Keratinocyte (primary cell): ENCODE results near the gene ARHGEF6. TPM values are rescaled to one million over a fixed set of nuclear protein-coding genes. Genes with fewer than 3 reads are reported as not detected.

Source experiments
- DNase-seq: peaks from one replicate; pipeline ENCODE4 v3.0.0-alpha.2; 2011; ENCODE audit warnings: low read depth, missing footprints, low spot score
- FAIRE-seq: peaks from 2 replicates; lab custom pipeline; 2011; peaks lifted over from hg19 to GRCh38; lab: Jason Lieb, UNC
- H2AFZ ChIP-seq: 2 replicates; pipeline ENCODE4 v1.6.0; 2012; ENCODE audit warnings: low read length, control low read depth, inconsistent platforms; ENCODE audit not compliant: control insufficient read depth
- H3K27ac ChIP-seq: 2 replicates; pipeline ENCODE4 v1.5.1; 2011; ENCODE audit warnings: low read length; ENCODE audit not compliant: control insufficient read depth, insufficient read depth
- H3K27me3 ChIP-seq: 3 replicates; pipeline ENCODE4 v1.6.0; 2011; ENCODE audit warnings: low read length; ENCODE audit not compliant: control insufficient read depth, insufficient read depth; ENCODE audit errors: extremely low read depth
- H3K36me3 ChIP-seq, 2 experiments: 2 replicates in 1 of 2; 3 replicates in 1 of 2; pipeline ENCODE4 v1.5.1; 2011; ENCODE audit warnings: low read length in 2 of 2, mild to moderate bottlenecking in 1 of 2; ENCODE audit not compliant: control insufficient read depth in 2 of 2, insufficient read depth in 2 of 2; ENCODE audit errors: extremely low read depth in 1 of 2
- H3K4me1 ChIP-seq: 3 replicates; pipeline ENCODE4 v1.5.1; 2011; ENCODE audit warnings: low read length; ENCODE audit not compliant: control insufficient read depth, insufficient read depth; ENCODE audit errors: extremely low read depth
- H3K4me2 ChIP-seq: 3 replicates; pipeline ENCODE4 v1.6.0; 2011; ENCODE audit warnings: low read depth, low read length; ENCODE audit not compliant: control insufficient read depth, insufficient read depth; ENCODE audit errors: extremely low read depth
- H3K4me3 ChIP-seq, 3 experiments: fragments of 200-600 bp in 1 of 3; sonication (generic) in 1 of 3; 2 replicates in 2 of 3; 3 replicates in 1 of 3; pipeline ENCODE4 v1.5.1; 2011 to 2016; ENCODE audit warnings: low read length in 3 of 3, mild to moderate bottlenecking in 3 of 3, control low read depth in 2 of 3, inconsistent platforms in 1 of 3, low read depth in 1 of 3, mixed read lengths in 1 of 3, mixed run types in 1 of 3, moderate library complexity in 1 of 3; ENCODE audit not compliant: control insufficient read depth in 2 of 3, insufficient read depth in 2 of 3; ENCODE audit errors: extremely low read depth in 1 of 3
- H3K79me2 ChIP-seq: 2 replicates; pipeline ENCODE4 v1.6.0; 2012; ENCODE audit warnings: low read length; ENCODE audit not compliant: control insufficient read depth, insufficient read depth
- H3K9ac ChIP-seq: 3 replicates; pipeline ENCODE4 v1.6.0; 2011; ENCODE audit warnings: low read length; ENCODE audit not compliant: control insufficient read depth, insufficient read depth; ENCODE audit errors: extremely low read depth
- H3K9me1 ChIP-seq: 3 replicates; pipeline ENCODE4 v1.6.0; 2011; ENCODE audit warnings: low read length; ENCODE audit not compliant: control insufficient read depth, insufficient read depth; ENCODE audit errors: extremely low read depth
- H3K9me3 ChIP-seq: 2 replicates; pipeline ENCODE4 v1.5.1; 2012; ENCODE audit warnings: low read depth, low read length; ENCODE audit not compliant: control insufficient read depth
- H4K20me1 ChIP-seq: 3 replicates; pipeline ENCODE4 v1.6.0; 2011; ENCODE audit warnings: low read length; ENCODE audit not compliant: control insufficient read depth, insufficient read depth; ENCODE audit errors: extremely low read depth
- CTCF ChIP-seq, 3 experiments: IDR thresholded peaks in 1 of 3; conservative IDR thresholded peaks in 1 of 3; optimal IDR thresholded peaks in 1 of 3; 2 replicates in 2 of 3; 3 replicates in 1 of 3; pipeline versions ENCODE3 to v1.5.1; 2011; ENCODE audit warnings: low read length in 3 of 3, mild to moderate bottlenecking in 3 of 3, moderate library complexity in 2 of 3, control low read depth in 1 of 3, inconsistent platforms in 1 of 3; ENCODE audit not compliant: insufficient read depth in 2 of 3; ENCODE audit errors: extremely low read depth in 1 of 3
- EZH2 ChIP-seq: IDR thresholded peaks from one replicate; pipeline ENCODE4 v1.6.1; 2012; ENCODE audit warnings: inconsistent platforms, mild to moderate bottlenecking, low read length, moderate library complexity
- dilution Hi-C: fragments of 300-500 bp; cut with MboI; formaldehyde crosslinking; loops from one replicate; pipeline ENCODE4 v1.7.0; 2020; ENCODE audit warnings: low sequenced_read_pairs; ENCODE audit not compliant: extremely low pct_ligation_motif_present
- polyA plus RNA-seq, 5 experiments: library from polyadenylated mRNA; depleted of rRNA in 3 of 5; stranded (reverse) in 3 of 5; stranded (forward) in 1 of 5; unstranded in 1 of 5; fragments of >200 nt; gene quantifications; 1 replicate in 1 of 5; 2 replicates in 3 of 5; 3 replicates in 1 of 5; pipeline versions ENCODE4 v1.2.1 to v1.2.3, GENCODE V29; 2011 to 2012; ENCODE audit warnings: missing spikeins in 2 of 5, low read depth in 1 of 5, low replicate concordance in 1 of 5

The ARHGEF6 gene
- polyA plus RNA-seq, 1 donor (not counting 4 experiments of a cell fraction or from before 2014, with no cell fraction given), result 0.18 TPM

GRCh38 chrX:136625246-136625645, 155.5 kb downstream of the ARHGEF6 start:
- no peak overlapping the region for H3K4me3 ChIP-seq
- H3K27me3 ChIP-seq, result peaks cover 3% of the 10 kb centered on the region
- H3K79me2 ChIP-seq, result no peaks in the 10 kb centered on the region
- DNase-seq (no peak), FAIRE-seq (no peak)
- H3K9me1 ChIP-seq, result no peaks in the 10 kb centered on the region
- dilution Hi-C loops, result no loop called here
- no peaks in the 10 kb centered on the region for H3K9me3 ChIP-seq
- TF ChIP-seq EZH2 (no peak), CTCF (optimal IDR thresholded peaks at IDR 0.05 in 1 of 3, IDR thresholded peaks at IDR 0.05 in 1 of 3, conservative IDR thresholded peaks at IDR 0.05 in 1 of 3; ENCODE audit: extremely low read depth in 1 of 3, insufficient read depth in 2 of 3, low read length in 3 of 3) (no peak)
- H3K4me1 ChIP-seq, result no peaks in the 10 kb centered on the region
- no peaks in the 10 kb centered on the region for H4K20me1 ChIP-seq
- H3K9ac ChIP-seq, result no peak overlapping the region
- H3K4me2 ChIP-seq, result no peak overlapping the region
- H2AFZ ChIP-seq, result no peak overlapping the region
- no peak overlapping the region for H3K27ac ChIP-seq
- no peaks in the 10 kb centered on the region for H3K36me3 ChIP-seq

- Histone ChIP-seq H3K4me2 (no peak overlapping the region), H3K9me3 (no peaks in the 10 kb centered on the region), H3K36me3 (no peaks in the 10 kb centered on the region), H3K9me1 (no peaks in the 10 kb centered on the region), H3K9ac (no peak overlapping the region), H3K27ac (no peak overlapping the region), H3K27me3 (peaks cover 3% of the 10 kb centered on the region), H3K79me2 (no peaks in the 10 kb centered on the region), H3K4me3 (no peak overlapping the region), H3K4me1 (no peaks in the 10 kb centered on the region), H4K20me1 (no peaks in the 10 kb centered on the region), H2AFZ (no peak overlapping the region)
- FAIRE-seq (no peak), DNase-seq (no peak)
- TF ChIP-seq EZH2 (no peak), CTCF (optimal IDR thresholded peaks at IDR 0.05 in 1 of 3, IDR thresholded peaks at IDR 0.05 in 1 of 3, conservative IDR thresholded peaks at IDR 0.05 in 1 of 3; ENCODE audit: extremely low read depth in 1 of 3, insufficient read depth in 2 of 3, low read length in 3 of 3) (no peak)
- dilution Hi-C loops, result no loop called here
Measured at GRCh38 chrX:136623396-136623795, 157.3 kb downstream of the ARHGEF6 start.
